Activated CD8-positive, alpha-beta memory T cell treated with anti-CD3 and anti-CD28 coated beads for 48 hours (primary cell): Measurements from ENCODE around the gene KTN1.

ENCODE experiments used
- DNase-seq, 3 experiments: peaks; one replicate each; pipeline ENCODE4 v3.0.0-alpha.2; 2020; ENCODE audit warnings: low read depth in 2 of 3, low spot score in 2 of 3

Gene KTN1

DNA sequence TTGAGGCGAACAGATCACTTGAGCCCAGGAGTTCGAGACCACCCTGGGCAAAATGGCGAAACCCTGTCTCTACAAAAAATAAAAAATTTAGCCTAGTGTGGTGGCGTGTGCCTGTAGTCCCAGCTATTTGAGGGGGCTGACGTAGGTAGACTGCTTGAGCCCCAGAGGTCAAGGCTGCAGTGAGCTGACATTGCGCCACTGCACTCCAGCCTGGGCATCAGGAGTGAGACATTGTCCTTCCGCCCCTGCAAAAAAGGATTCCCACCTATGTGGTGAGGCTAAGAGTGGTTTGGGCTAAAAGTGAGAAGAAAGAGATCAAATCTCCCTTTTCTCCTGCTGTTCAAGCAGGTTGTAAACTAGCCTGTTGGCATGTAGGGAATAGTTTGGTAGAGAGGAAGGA lies 5.0 kb upstream of the KTN1 start:
- no peak for DNase-seq

DNA sequence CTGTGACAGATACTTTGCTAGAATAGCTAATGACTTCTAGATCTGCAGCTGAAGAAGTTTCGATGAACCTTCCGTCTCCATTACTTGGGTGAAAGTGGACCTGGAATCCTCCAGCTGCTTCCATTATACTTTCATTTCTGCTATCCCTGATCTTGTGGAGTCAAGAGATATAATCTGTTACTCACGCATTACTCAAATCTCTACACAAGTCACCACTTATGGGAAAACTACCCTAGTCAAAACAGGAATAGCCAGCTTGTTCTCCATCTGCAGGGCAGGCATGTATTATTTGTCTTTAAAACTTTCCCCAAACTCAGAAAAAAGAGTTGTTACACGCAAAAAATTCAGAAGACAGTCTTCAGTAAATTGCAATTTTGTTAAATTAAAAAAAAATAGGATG lies 2.8 kb upstream of the KTN1 start:
- DNase-seq: no peak

DNA sequence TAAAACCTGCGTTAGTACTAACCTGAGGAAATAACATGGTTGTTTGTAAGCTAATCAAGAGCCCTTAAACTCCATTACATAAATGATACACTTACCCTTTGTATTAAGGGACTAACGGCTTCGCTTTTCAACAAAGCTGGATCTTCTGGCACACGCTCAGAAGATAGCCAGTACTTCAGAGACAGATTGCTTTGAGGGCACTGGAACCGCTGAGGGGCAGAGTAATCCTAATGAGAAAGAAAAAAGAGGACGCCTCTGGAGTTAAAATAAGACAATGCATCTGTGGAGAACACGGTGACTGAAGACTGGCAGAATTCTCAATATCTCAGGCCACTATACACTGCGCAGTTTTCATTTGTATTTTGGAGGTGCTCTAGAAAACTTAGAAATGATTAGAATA lies 1.5 kb upstream of the KTN1 start:
- no peak for DNase-seq

DNA sequence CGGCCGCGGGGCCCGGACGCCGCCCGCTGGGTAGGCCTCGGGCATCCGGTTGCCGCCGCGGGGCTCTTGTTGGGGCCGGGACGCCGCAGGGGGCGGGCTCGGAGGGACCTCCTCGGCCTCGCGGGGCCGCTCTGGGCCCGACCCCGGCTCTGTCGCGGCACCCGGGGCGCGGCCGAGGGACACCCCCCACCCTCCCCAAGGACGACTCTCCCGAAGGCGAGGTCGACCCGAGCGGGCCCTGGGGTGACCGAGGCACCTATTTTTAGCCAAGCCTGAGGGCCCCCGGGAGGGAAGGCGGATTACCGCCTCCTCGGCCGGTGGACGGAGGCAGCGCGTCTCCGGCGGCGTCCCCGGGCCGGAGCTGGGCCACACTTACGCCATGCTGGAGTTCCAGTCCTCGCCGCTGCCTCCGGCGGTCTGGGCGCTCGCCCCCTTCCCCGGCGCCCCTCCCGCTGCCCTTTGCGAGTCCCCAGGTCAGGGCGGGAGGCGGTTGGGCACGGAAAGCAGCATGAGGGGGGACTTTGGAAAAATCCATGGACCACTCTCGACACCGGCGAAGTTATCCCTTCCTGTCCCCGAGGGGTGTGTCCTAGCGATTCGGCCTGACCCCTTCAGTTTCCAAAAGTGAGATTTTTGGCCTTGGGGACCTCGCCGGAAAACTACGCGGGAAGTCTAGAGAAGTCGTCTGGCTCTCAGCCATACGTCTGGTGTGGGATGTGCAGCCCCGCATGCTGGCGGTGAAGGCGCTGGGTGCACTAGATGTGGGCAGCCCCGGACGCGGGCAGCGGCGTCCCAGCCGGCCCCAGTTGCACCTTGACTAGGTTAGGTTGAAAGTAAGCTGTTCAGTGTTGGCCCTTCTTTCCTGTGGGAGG lies 699 bp downstream of the KTN1 start:
- DNase-seq: peak; percentile 22 to 37 (median 34)

DNA sequence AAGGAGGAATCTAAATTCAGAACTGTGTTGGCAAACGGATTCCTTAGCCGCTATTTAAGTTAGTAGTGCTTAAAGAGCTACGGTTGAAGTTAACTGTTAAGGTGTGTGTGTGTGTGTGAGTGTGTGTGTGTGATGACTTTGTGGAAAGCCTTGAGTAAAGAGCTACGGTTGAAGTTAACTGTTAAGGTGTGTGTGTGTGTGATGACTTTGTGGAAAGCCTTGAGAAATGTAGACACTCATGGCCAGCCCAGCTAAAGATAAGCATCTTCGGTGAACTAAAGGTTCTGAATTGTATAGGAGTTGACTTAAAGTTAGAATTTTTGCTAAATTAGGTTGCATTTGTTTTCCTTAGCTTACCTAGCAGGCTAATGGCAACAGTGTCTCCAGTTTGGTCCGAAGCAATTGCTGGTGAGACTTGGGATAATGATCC lies 1.4 kb downstream of the KTN1 start:
- DNase-seq: no peak

DNA sequence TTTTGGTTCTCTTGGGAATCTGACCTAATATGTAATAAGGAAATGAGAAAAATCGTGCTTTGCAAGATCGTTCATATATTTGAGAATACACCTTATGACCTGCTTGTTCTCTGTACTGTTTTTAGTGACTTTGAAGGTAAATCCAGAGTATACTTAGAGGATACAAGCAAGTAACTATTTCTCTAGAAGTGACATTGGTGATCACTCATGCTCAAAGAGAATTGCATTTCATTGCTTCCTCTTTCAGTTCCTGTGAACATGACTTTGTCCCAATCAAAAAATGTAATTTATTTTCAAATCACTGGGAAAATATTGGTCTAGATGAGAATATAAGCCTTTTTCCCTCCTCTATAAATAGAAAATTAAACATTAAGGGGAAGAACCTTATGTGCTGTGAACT lies 2.7 kb downstream of the KTN1 start:
- DNase-seq: no peak

DNA sequence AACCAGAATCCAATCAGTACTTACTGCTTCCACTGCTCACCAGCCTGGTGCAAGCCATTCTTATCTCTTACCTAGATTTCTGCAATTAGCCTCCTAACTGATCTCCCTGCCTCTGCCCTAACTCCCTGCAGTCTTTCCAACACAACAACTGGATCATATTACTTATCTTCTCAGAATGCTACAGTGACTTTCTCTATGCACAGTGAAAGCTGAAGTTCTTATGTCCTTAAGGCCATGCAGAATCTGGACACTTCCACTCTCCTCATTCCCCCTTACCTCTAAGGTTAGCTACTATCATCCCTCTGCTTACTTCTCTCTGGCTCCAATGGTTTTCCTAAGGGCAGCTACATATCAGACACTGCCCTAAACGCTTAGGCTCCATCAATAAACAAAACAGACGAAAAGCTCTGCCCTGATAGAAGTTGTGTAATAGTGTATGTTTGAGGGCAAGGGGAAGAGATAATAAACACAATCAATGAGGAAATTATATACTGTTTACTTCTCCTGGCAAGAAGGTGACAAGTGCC lies 4.0 kb downstream of the KTN1 start:
- no peak for DNase-seq

DNA sequence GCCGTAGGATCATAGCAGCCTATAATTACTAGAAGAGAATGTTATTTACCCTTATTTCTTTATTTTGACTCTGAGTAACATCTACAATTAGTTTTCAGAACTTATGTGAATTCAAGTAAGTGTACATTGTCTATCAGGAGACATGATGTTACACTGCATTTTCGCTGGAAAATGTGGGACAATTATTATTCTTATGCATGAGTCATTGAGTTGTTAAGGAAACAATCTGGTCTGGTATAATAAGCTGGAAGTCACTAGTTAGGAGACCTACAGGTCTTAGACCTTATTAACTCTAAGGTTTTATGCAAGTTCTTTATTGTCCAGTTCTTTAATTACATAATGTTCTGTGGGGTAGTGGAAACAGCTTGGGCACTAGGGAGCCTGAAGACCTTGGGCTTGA lies 5.8 kb downstream of the KTN1 start:
- DNase-seq: no peak

DNA sequence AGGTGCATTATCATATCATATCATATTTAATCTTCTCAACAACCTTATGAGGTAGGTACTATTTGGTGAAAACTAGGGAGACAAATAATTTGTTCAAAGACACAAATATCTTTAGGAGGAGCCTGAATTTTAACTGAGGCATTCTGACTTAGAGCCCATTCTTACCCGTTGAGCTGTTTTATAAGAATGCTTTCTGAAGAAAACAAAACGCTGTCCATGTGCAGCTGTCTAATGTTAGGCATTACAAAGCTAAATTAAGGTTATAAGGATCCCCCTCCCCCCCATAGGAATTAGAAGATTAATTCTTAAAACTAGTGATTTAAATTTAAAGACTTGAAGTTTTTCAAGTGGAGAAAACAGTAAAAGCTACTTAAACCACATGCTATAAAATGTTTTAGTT lies 6.4 kb downstream of the KTN1 start:
- DNase-seq: no peak

DNA sequence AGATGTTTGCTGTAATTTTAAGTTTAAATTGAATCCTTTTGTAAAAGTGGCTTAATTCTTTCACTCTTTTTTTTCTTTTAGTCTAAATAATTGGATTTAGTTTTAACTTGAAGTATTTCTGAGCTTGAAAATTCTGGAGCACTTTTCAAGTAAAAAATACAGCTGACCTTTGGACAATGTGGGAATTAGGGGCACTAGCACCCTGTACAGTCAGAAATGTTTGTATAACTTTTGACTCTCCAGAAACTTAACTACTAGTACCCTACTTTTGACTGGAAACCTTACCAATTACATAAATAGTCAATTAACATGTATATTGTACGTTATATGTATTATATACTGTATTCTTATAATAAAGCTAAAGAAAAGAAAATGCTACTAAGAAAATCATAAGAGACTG lies 7.8 kb downstream of the KTN1 start:
- DNase-seq: no peak

DNA sequence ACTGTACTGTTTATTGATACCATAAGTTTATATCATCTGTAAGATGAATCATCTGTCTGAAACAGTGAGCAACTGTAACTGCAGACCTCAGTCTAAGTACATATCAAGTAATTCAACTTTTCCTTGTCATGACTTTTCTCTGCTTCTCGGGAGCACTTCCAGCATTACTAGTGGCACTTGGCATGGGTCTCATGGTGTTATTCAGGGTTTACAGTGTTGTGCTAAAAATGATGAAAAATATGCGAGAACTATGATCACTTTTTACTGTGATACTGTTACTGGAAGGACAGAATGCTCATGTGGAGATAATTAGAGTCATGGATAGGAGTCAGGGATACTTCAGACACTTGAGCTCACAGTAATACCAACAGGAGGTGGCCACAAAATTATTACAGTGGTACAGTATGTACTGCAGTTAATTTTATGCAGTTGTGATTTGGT lies 8.3 kb downstream of the KTN1 start:
- DNase-seq: no peak

DNA sequence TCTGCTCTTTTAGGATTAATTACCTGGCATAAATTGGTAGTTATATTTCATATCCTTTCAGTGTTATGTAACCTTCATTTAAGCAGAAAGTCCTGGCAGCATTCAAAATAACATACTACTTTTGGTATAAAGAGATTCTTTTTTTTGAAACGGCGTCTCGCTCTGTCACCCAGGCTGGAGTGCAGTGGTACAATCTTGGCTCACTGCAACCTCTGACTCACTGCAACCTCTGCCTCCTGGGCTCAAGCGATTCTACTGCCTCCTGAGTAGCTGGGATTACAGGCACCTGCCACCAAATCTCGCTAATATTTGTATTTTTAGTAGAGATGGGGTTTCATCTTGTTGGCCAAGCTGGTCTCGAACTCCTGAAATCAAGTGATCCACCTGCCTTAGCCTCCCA lies 9.2 kb downstream of the KTN1 start:
- DNase-seq: no peak

DNA sequence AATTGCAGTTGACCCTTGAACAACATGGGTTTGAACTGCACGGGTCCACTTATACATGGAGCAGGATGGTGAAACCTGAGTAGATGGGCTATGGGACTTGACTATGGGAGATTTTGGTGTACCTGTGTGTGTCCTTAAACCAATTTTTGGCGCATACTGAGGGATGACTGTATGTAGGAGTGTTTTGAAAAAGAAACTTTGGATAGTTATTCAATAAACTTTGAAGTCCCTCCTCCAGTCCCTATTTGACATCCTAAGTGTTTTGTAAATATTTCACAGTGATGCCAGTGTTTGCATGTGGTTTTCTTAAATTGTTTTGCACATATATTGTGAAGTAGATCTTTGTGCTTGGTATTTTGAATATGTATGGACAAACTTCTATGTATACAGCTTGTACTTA lies 12.4 kb downstream of the KTN1 start:
- no peak for DNase-seq

DNA sequence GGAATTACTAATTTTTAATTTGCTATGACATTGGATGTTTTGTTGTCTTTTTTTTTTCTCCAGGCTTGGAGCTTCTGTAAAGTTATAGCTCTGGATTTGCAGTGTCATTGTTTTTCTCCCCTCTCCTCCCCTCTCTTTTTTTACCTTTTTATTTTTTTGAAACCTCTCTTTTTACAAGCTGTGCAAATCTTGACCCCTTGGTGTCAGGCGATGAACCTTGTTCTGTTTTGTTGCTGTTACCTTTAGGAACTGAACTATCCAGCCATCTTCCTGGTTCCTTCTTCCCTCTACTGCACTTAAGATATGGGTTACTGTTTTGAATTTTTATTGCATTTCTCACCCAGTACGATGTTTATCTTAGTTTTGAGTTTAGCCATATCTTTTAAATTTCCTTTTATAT lies 13.7 kb downstream of the KTN1 start:
- no peak for DNase-seq

DNA sequence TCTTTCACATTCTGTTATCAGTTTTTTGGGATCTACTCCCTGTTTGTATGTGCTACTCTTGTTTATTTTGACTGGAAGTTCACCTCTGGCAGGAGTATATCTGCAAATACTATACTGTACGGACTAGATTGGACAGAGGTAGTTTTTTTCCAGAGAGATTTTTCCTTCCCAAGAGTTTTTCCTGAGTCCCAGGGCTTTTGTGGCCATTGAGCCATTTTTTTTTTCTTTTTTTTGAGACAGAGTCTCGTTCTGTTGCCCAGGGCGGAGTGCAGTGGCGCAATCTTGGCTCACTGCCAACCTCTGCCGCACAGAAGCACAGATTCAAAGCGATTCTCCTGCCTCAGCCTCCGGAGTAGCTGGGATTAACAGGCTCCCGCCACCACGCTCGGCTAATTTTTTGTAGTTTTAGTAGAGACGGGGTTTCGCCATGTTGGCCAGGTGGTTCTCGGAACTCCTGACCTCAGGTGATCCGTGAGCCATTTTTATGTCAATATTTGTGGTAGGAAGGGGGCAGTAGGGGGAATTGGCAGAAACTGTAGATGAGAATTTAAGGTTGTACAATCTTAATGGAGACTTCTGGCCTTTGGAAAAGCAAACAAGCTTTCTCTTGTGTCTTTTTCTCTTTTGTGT lies 19.4 kb downstream of the KTN1 start:
- no peak for DNase-seq

DNA sequence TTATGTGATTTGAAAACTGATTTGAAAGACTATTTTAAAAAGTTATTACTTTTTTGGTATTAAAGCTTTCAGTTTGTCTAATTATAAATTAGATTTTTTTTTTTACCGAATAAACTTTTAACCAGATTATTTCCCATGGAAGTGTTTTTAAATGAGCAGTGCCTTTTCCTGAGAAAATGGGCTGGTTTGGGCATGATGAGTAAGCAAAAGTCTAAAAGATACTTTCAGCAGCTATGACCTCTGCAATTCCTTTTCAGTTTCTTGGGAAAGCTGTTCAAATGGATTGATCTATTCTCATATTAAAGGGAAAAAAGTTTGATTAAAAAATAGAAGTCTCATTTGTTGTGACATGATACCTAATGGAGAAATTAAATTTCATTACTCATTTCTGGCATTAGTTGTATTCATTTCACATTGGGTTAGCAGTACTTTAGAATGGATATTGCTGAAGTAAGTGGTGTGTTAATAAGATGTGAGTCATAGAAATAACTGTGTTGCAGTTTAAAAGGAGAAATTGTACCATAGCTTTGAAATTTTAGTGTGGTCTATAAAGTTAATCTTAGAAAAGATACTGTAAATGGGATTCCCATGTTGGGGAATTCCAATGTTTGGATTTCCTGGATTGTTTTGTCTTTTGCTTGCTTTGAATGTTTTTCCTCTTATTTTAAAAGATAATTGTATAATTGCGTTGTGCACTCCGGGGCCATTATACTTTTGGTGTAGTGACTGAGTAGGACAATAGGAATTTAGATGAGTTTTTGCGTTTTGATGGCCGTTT lies 21.0 kb downstream of the KTN1 start:
- DNase-seq: no peak

DNA sequence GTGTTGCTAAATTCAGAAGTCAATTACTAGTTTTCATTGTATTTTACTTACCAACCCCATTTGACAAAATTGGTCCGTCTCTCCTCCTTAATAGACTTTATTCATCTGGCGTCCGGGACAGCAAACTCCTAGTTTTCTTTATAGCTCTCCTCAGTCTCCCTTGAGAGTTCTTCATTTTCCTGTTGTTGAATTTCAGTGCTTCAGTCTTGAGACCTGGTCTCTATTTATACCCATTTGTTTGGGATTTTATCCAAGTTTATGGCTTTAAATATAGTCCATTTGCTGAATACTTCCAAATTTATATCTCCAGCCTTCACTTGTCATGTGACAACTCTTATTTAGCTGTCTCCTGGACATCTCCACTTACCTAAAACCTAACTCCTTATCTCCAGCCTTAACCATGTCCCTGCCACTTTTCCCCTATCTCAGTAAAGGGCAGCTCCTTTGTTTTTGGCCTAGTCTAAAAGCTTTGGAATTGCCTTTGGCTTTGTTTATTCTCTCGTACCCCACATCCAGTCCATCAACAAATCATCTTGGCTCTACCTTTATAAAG lies 23.5 kb downstream of the KTN1 start:
- no peak for DNase-seq

DNA sequence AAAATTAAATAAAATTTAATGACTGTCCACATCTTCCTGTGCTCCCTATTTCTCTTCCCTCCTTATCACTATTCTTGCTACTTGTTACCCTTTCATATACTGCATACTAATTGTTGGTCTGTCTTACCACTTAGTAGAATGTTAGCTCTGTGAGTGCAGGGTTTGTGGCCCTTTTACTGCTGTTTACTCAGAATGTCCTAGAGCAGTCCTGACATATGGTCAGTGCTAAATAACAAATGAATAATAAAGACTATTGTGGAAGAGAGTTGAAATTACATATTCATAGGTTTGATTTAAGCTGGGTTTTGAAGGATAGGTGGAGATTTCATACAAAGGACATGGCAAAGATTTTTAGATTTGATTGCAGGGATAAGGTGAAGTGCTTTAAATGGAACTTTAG lies 24.5 kb downstream of the KTN1 start:
- no peak for DNase-seq

DNA sequence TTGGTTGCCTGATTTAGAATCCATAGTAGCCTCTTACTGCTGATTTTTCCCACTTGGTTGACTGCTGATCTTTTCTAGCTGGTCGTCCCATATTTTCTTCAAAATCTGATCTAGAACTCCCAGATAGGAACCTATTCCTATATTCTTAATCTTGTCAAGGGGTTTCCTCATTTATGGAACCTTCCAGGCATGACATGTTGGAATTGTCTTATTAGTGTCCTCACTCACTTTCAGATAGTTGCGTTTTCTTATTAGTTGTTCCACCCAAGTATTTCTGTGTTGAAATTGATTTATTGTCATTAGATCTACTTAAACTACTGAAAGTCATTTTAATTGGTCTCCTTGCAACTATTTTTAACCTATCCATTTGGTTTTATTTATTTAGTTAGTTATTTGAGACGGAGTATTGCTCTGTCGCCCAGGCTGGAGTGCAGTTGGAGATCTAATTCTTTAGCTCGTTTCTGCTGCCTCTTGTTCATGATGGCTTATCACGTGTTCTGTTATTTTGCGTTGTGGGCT lies 25.0 kb downstream of the KTN1 start:
- no peak for DNase-seq

DNA sequence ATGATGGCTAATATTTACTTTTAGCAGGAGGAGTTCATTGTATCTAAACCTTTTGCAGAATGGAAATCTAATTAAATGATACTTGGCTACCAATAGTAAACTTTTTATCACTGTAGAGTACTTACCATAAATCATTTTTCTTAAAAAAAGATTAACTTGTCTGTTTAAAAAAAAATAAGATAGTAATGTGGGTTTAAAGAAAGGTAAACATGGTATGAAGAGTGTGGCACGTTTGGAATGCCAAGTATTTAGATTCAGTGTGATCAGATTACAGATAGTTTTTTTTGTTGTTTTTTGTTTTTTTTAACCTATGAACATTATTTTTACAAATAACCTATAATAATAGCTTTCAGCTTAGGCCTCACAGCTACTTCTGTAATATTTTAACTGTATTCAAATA lies 25.8 kb downstream of the KTN1 start:
- DNase-seq: no peak

DNA sequence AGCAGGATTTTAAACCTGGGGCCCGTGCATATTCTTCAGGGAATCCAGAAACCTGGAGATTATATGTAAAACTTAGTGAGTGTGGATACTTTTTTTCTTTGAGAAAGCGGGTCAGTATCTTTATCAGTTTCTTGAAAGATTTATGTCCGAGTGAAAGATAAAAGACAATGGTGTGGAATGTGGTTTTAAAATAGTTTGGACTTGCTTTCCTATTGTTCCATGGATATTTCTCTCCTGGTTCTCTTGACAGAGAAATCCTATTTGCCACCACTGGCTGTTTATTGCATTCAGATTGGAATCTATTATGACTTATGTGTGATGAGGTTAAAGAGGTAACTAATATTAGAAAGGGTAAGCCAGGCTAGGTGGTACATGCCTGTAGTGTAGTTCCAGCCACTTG lies 27.4 kb downstream of the KTN1 start:
- no peak for DNase-seq
